K562 (cell line): ENCODE data around the gene NTN3. TPM values are rescaled to one million over a fixed set of nuclear protein-coding genes. Genes with fewer than 3 reads are reported as not detected.

ENCODE experiments used
- CREB1 ChIP-seq, 2 experiments: sonication (generic) in 1 of 2; formaldehyde crosslinking in 1 of 2; IDR thresholded peaks; 2 replicates each; pipeline versions ENCODE4 v1.6.1 to v1.8.0; 2012 to 2022; ENCODE audit warnings: inconsistent platforms in 1 of 2, mild to moderate bottlenecking in 1 of 2, missing genetic modification reagents in 1 of 2, moderate library complexity in 1 of 2
- FOXA1 ChIP-seq: fragments of 450-650 bp; IDR thresholded peaks from 2 replicates; pipeline ENCODE4 v1.6.1; 2016; ENCODE audit warnings: mild to moderate bottlenecking, borderline replicate concordance
- ILF3 ChIP-seq: fragments of 450-650 bp; IDR thresholded peaks from 2 replicates; pipeline ENCODE4 v1.6.1; 2018; ENCODE audit warnings: antibody characterized with exemption, mild to moderate bottlenecking, moderate library complexity, borderline replicate concordance
- KLF10 ChIP-seq: fragments of 250-450 bp; sonication (Bioruptor Pico); IDR thresholded peaks from 2 replicates; pipeline ENCODE4 v1.6.1; 2021; ENCODE audit warnings: matching md5 sums
- NFE2L1 ChIP-seq: fragments of 450-650 bp; IDR thresholded peaks from 2 replicates; pipeline ENCODE4 v1.6.1; 2016; ENCODE audit warnings: missing genetic modification characterization, low read depth, mild to moderate bottlenecking, missing compliant biosample characterization, moderate library complexity, borderline replicate concordance
- RBM17 ChIP-seq: fragments of 200-400 bp; formaldehyde crosslinking; IDR thresholded peaks from 2 replicates; pipeline ENCODE4 v1.6.1; 2017; ENCODE audit warnings: low read depth, mild to moderate bottlenecking, low read length, borderline replicate concordance
- polyA plus RNA-seq, 8 experiments: library from polyadenylated mRNA; depleted of rRNA in 4 of 8; stranded (reverse) in 5 of 8; unstranded in 3 of 8; fragments of >200 nt; fragmentation: Nextera tagmentation in 2 of 8; fragmentation: Illumina TruSeq in 1 of 8; extraction: Ambion mirVana in 2 of 8; extraction: Trizol in 1 of 8; gene quantifications; 2 replicates each; pipeline versions ENCODE4 v1.2.1 to v1.2.3, GENCODE V29; 2011 to 2014; ENCODE audit warnings: inconsistent platforms in 1 of 8, missing spikeins in 1 of 8
- total RNA-seq, 7 experiments: library from RNA; depleted of rRNA in 6 of 7; stranded (reverse); fragments of >200 nt in 6 of 7; fragmentation: Illumina TruSeq in 2 of 7; extraction: Trizol in 2 of 7; gene quantifications; 2 replicates each; pipeline versions ENCODE4 v1.2.1 to v1.2.3, GENCODE V29; 2011 to 2021; ENCODE audit warnings: low replicate concordance in 1 of 7
- TF ChIP-seq, protein P1 (sequence below): fragments of 450-650 bp; IDR thresholded peaks from 2 replicates; pipeline ENCODE4 v1.6.1; 2016; ENCODE audit warnings: mild to moderate bottlenecking, moderate library complexity
- TF ChIP-seq, protein P2 (sequence below): fragments of 250-450 bp; sonication (Bioruptor Pico); IDR thresholded peaks from 2 replicates; pipeline ENCODE4 v1.5.0; 2022; ENCODE audit warnings: mild to moderate bottlenecking

The NTN3 gene
- total and polyA plus RNA-seq, 9 of the 15 experiments (the other 6 are each of a cell fraction or from before 2014, with no cell fraction given), result not detected

GRCh38 chr16:2484898-2485508, 13.9 kb downstream of the NTN3 start (continued):
- TF ChIP-seq, protein P1, sequence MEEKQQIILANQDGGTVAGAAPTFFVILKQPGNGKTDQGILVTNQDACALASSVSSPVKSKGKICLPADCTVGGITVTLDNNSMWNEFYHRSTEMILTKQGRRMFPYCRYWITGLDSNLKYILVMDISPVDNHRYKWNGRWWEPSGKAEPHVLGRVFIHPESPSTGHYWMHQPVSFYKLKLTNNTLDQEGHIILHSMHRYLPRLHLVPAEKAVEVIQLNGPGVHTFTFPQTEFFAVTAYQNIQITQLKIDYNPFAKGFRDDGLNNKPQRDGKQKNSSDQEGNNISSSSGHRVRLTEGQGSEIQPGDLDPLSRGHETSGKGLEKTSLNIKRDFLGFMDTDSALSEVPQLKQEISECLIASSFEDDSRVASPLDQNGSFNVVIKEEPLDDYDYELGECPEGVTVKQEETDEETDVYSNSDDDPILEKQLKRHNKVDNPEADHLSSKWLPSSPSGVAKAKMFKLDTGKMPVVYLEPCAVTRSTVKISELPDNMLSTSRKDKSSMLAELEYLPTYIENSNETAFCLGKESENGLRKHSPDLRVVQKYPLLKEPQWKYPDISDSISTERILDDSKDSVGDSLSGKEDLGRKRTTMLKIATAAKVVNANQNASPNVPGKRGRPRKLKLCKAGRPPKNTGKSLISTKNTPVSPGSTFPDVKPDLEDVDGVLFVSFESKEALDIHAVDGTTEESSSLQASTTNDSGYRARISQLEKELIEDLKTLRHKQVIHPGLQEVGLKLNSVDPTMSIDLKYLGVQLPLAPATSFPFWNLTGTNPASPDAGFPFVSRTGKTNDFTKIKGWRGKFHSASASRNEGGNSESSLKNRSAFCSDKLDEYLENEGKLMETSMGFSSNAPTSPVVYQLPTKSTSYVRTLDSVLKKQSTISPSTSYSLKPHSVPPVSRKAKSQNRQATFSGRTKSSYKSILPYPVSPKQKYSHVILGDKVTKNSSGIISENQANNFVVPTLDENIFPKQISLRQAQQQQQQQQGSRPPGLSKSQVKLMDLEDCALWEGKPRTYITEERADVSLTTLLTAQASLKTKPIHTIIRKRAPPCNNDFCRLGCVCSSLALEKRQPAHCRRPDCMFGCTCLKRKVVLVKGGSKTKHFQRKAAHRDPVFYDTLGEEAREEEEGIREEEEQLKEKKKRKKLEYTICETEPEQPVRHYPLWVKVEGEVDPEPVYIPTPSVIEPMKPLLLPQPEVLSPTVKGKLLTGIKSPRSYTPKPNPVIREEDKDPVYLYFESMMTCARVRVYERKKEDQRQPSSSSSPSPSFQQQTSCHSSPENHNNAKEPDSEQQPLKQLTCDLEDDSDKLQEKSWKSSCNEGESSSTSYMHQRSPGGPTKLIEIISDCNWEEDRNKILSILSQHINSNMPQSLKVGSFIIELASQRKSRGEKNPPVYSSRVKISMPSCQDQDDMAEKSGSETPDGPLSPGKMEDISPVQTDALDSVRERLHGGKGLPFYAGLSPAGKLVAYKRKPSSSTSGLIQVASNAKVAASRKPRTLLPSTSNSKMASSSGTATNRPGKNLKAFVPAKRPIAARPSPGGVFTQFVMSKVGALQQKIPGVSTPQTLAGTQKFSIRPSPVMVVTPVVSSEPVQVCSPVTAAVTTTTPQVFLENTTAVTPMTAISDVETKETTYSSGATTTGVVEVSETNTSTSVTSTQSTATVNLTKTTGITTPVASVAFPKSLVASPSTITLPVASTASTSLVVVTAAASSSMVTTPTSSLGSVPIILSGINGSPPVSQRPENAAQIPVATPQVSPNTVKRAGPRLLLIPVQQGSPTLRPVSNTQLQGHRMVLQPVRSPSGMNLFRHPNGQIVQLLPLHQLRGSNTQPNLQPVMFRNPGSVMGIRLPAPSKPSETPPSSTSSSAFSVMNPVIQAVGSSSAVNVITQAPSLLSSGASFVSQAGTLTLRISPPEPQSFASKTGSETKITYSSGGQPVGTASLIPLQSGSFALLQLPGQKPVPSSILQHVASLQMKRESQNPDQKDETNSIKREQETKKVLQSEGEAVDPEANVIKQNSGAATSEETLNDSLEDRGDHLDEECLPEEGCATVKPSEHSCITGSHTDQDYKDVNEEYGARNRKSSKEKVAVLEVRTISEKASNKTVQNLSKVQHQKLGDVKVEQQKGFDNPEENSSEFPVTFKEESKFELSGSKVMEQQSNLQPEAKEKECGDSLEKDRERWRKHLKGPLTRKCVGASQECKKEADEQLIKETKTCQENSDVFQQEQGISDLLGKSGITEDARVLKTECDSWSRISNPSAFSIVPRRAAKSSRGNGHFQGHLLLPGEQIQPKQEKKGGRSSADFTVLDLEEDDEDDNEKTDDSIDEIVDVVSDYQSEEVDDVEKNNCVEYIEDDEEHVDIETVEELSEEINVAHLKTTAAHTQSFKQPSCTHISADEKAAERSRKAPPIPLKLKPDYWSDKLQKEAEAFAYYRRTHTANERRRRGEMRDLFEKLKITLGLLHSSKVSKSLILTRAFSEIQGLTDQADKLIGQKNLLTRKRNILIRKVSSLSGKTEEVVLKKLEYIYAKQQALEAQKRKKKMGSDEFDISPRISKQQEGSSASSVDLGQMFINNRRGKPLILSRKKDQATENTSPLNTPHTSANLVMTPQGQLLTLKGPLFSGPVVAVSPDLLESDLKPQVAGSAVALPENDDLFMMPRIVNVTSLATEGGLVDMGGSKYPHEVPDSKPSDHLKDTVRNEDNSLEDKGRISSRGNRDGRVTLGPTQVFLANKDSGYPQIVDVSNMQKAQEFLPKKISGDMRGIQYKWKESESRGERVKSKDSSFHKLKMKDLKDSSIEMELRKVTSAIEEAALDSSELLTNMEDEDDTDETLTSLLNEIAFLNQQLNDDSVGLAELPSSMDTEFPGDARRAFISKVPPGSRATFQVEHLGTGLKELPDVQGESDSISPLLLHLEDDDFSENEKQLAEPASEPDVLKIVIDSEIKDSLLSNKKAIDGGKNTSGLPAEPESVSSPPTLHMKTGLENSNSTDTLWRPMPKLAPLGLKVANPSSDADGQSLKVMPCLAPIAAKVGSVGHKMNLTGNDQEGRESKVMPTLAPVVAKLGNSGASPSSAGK, result no peak
- TF ChIP-seq FOXA1 (no peak), ILF3 (no peak), KLF10 (no peak), NFE2L1 (no peak), RBM17 (no peak), CREB1 (IDR thresholded peaks at IDR 0.05) (no peak), CREB1 (CRISPR knock-in tag; IDR thresholded peaks at IDR 0.05) (no peak)
- TF ChIP-seq, protein P2, sequence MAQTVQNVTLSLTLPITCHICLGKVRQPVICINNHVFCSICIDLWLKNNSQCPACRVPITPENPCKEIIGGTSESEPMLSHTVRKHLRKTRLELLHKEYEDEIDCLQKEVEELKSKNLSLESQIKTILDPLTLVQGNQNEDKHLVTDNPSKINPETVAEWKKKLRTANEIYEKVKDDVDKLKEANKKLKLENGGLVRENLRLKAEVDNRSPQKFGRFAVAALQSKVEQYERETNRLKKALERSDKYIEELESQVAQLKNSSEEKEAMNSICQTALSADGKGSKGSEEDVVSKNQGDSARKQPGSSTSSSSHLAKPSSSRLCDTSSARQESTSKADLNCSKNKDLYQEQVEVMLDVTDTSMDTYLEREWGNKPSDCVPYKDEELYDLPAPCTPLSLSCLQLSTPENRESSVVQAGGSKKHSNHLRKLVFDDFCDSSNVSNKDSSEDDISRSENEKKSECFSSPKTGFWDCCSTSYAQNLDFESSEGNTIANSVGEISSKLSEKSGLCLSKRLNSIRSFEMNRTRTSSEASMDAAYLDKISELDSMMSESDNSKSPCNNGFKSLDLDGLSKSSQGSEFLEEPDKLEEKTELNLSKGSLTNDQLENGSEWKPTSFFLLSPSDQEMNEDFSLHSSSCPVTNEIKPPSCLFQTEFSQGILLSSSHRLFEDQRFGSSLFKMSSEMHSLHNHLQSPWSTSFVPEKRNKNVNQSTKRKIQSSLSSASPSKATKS (CRISPR knock-in tag), result no peak
